ENCODE data around the gene SMYD3.

DNA sequence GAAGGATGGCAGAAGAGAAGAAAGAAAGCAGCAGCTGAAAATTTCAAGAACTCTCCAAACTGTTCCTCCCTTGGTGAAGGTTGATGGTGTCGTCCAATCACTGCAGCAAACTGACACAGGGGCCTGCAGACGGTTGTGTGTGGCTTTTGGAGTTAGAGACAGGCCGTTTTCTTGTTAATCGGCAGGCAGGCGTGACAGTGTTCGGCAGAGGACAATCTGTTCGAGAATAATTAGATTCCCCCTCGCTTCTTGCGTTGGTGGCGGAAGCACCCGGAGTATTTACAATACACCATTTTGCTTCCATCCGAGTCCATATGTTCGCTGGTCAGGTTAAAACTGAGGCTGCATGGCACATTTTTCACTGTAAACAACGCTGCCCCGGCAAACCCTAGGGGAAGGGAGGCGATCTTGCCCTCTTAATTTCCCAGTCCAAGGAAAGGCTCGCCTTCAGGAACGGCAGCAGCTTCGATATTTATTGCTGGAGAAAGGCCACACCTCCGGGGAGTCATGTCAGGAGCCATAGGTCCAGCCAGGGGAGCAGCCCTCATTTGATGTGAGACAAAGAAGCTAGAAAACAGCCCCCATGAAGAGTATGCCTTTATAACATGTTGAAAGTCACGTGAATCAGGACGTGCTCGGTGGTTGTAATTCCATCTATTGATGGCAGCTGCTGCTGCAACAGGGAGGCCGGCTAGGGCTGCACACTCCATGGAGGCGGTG lies 360.1 kb downstream of the SMYD3 start:
- no peak for TF ChIP-seq POLR2A (IDR thresholded peaks at IDR 0.05)
- TF ChIP-seq, protein P1, sequence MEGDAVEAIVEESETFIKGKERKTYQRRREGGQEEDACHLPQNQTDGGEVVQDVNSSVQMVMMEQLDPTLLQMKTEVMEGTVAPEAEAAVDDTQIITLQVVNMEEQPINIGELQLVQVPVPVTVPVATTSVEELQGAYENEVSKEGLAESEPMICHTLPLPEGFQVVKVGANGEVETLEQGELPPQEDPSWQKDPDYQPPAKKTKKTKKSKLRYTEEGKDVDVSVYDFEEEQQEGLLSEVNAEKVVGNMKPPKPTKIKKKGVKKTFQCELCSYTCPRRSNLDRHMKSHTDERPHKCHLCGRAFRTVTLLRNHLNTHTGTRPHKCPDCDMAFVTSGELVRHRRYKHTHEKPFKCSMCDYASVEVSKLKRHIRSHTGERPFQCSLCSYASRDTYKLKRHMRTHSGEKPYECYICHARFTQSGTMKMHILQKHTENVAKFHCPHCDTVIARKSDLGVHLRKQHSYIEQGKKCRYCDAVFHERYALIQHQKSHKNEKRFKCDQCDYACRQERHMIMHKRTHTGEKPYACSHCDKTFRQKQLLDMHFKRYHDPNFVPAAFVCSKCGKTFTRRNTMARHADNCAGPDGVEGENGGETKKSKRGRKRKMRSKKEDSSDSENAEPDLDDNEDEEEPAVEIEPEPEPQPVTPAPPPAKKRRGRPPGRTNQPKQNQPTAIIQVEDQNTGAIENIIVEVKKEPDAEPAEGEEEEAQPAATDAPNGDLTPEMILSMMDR (IDR thresholded peaks at IDR 0.05): no peak
